B cell (primary cell): Measurements from ENCODE around the gene PTPRN2. TPM values are rescaled to one million over a fixed set of nuclear protein-coding genes. Genes with fewer than 3 reads are reported as not detected.

Source experiments
- ATAC-seq: fragments of 200-7000 bp; cut with Tn5 transposase; one replicate; pipeline ENCODE4 v1.10.0; 2021; ENCODE audit warnings: low read depth, mild to moderate bottlenecking, moderate number of reproducible peaks, moderate library complexity
- CTCF ChIA-PET: fragments of 350-600 bp; sonication (Branson Sonifier 250); formaldehyde crosslinking; loops from one replicate; lab custom pipeline; 2021; ENCODE audit warnings: antibody characterized with exemption, inconsistent platforms; lab: Charles Lee
- POLR2A ChIA-PET: fragments of 350-600 bp; sonication (Branson Sonifier 250); formaldehyde crosslinking; loops from one replicate; lab custom pipeline; 2021; ENCODE audit warnings: antibody characterized with exemption; lab: Charles Lee
- DNase-seq: peaks from one replicate; pipeline ENCODE4 v3.0.0; 2013
- H2AFZ ChIP-seq: 2 replicates; pipeline ENCODE4 v1.6.1; 2012; ENCODE audit warnings: mild to moderate bottlenecking, low read depth, low read length; ENCODE audit not compliant: insufficient read depth, poor library complexity, severe bottlenecking
- H3K27ac ChIP-seq, 2 donors: 1 replicate in 1 of 2; 2 replicates in 1 of 2; pipeline ENCODE4 v1.5.1; 2012 to 2013; ENCODE audit warnings: low read length in 2 of 2, mild to moderate bottlenecking in 2 of 2, moderate library complexity in 1 of 2
- H3K27me3 ChIP-seq, 4 experiments: fragments of 200-600 bp in 1 of 4; sonication (generic) in 1 of 4; replicated peaks in 1 of 4; 1 replicate in 2 of 4; 2 replicates in 2 of 4; pipeline versions ENCODE4 v1.6.1 to v1.7.0; 2013 to 2016; ENCODE audit warnings: low read length in 3 of 4, mild to moderate bottlenecking in 2 of 4, mixed read lengths in 1 of 4, moderate library complexity in 1 of 4; ENCODE audit not compliant: insufficient read depth in 4 of 4, control insufficient read depth in 3 of 4; ENCODE audit errors: control extremely low read depth in 1 of 4
- H3K36me3 ChIP-seq, 2 experiments: replicated peaks in 1 of 2; 1 replicate in 1 of 2; 2 replicates in 1 of 2; pipeline versions ENCODE4 v1.6.1 to v1.7.1; 2013; ENCODE audit warnings: low read length in 1 of 2; ENCODE audit not compliant: insufficient read depth in 2 of 2, control insufficient read depth in 1 of 2; ENCODE audit errors: control extremely low read depth in 1 of 2, extremely low read depth in 1 of 2
- H3K4me1 ChIP-seq, 2 donors: fragments of 200-600 bp in 1 of 2; sonication (generic) in 1 of 2; 1 replicate in 1 of 2; 2 replicates in 1 of 2; pipeline versions ENCODE4 v1.5.1 to v1.6.1; 2013 to 2017; ENCODE audit warnings: low read length in 2 of 2; ENCODE audit not compliant: control insufficient read depth in 2 of 2, insufficient read depth in 2 of 2
- H3K4me2 ChIP-seq: replicated peaks from 2 replicates; pipeline ENCODE3; 2012; ENCODE audit warnings: mild to moderate bottlenecking, low read depth, low read length; ENCODE audit not compliant: poor library complexity, severe bottlenecking
- H3K4me3 ChIP-seq, 5 experiments: fragments of 200-600 bp in 1 of 5; sonication (generic) in 1 of 5; 1 replicate in 3 of 5; 2 replicates in 2 of 5; pipeline versions ENCODE4 v1.5.1 to v1.7.0; 2011 to 2016; ENCODE audit warnings: low read length in 4 of 5, mild to moderate bottlenecking in 4 of 5, low read depth in 2 of 5, control low read depth in 1 of 5, moderate library complexity in 1 of 5; ENCODE audit not compliant: insufficient read depth in 1 of 5; ENCODE audit errors: control extremely low read depth in 1 of 5, extremely low read depth in 1 of 5
- H3K79me2 ChIP-seq: fragments of 200-600 bp; sonication (generic); one replicate; pipeline ENCODE4 v1.6.0; 2016; ENCODE audit warnings: low read length; ENCODE audit not compliant: control insufficient read depth, insufficient read depth
- H3K9ac ChIP-seq: fragments of 200-600 bp; sonication (generic); 2 replicates; pipeline ENCODE4 v1.6.1; 2017; ENCODE audit warnings: mild to moderate bottlenecking, low read length, moderate library complexity
- H3K9me3 ChIP-seq, 3 donors: one replicate each; pipeline versions ENCODE4 v1.6.1 to v1.7.1; 2013; ENCODE audit warnings: low read length in 2 of 3; ENCODE audit not compliant: control insufficient read depth in 2 of 3, insufficient read depth in 1 of 3; ENCODE audit errors: control extremely low read depth in 1 of 3
- H4K20me1 ChIP-seq: 2 replicates; pipeline ENCODE4 v1.6.0; 2012; ENCODE audit warnings: mild to moderate bottlenecking, low read length; ENCODE audit not compliant: insufficient read depth, control insufficient read depth, poor library complexity, severe bottlenecking
- H3K27ac Mint-ChIP-seq: one replicate; pipeline ENCODE4 v1.8.0; 2021; ENCODE audit warnings: mixed read lengths
- H3K27me3 Mint-ChIP-seq: one replicate; pipeline ENCODE4 v1.8.0; 2021; ENCODE audit warnings: mixed read lengths
- H3K4me1 Mint-ChIP-seq: one replicate; pipeline ENCODE4 v1.8.0; 2021; ENCODE audit warnings: mixed read lengths
- H3K4me3 Mint-ChIP-seq: one replicate; pipeline ENCODE4 v1.8.0; 2021; ENCODE audit warnings: mixed read lengths
- H3K9me3 Mint-ChIP-seq: one replicate; pipeline ENCODE4 v1.8.0; 2022; ENCODE audit warnings: mixed read lengths; ENCODE audit not compliant: insufficient read depth
- EZH2 ChIP-seq: IDR thresholded peaks from 2 replicates; pipeline ENCODE4 v1.6.1; 2012; ENCODE audit warnings: borderline replicate concordance, low read depth, mild to moderate bottlenecking, moderate library complexity, low read length; ENCODE audit not compliant: insufficient read depth, poor library complexity, severe bottlenecking
- WGBS: methylation state at CpG from one replicate; pipeline ENCODE4 v1.1.5; 2013; ENCODE audit warnings: missing lambda C conversion rate; ENCODE audit not compliant: insufficient coverage; 5-methylcytosine and 5-hydroxymethylcytosine counted together
- intact Hi-C: fragments of 100-400 bp; cut with micrococcal nuclease; formaldehyde crosslinking; loops from one replicate; pipeline ENCODE4 v1.10.0; 2022
- polyA plus RNA-seq: library from polyadenylated mRNA; depleted of rRNA; stranded (reverse); fragments of >200 nt; gene quantifications from 2 replicates; pipeline ENCODE4 v1.2.3, GENCODE V29; 2012
- total RNA-seq, 2 donors: library from RNA; stranded (reverse); fragments of 120-200 nt in 1 of 2; gene quantifications; 1 replicate in 1 of 2; 2 replicates in 1 of 2; pipeline versions ENCODE4 v1.2.3 to v1.2.4, GENCODE V29; 2013 to 2022
- TF ChIP-seq, protein P1 (sequence below): fragments of 200-600 bp; IDR thresholded peaks from one replicate; pipeline ENCODE4 v1.8.0; 2022; ENCODE audit warnings: antibody characterized with exemption, mild to moderate bottlenecking

The PTPRN2 gene
- total and polyA plus RNA-seq, 2 donors (not counting 1 experiment from before 2014, with no cell fraction given), result 2.0 to 5.0 TPM

DNA sequence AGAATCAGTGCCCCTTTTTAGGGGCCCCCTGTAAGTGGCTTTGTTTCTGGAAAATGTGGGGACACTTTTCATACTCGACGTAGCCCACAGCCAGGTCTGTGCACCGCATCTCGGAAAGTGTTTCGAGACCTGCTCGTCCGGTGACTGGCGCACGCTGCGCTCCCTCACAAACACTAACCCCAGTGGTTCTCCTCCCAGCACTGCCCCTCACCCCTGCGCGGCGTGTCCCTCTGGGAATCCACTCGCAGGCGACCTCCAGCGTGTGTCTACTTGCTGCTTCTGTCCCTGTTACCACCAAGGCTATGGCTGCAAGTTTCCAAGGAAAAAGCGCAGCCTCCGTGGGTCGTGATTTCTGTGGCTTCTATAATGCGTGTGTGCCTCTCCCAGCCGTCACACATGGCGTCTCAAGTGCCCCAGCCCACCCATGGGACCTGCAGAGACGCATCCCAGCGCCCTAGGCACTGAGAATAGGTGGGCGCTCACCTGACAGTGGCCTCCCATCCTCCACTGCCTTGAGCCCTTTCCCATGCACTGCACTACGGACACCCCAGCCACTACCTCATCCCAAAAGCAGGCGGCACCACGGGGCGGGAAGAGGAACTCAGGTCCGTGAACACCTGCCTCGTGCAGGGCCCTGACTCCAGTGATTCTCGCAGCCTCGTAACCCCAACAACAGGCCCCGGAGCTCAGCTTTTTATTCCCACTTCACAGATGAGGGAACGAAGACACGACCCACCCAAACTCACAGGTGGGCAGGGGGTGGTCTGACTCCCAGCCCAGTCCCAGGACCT is 49.3 kb downstream of the PTPRN2 start:
- Histone ChIP-seq H3K36me3 (no peaks in the 10 kb centered on the region), H3K9me3 (peaks cover 0 to 15% (median 0%) of the 10 kb centered on the region in 3 donors), H3K9ac (no peak overlapping the region), H3K4me3 (no peak overlapping the region), H3K27ac (no peak overlapping the region), H3K27me3 (no peaks in the 10 kb centered on the region), H2AFZ (no peak overlapping the region), H3K4me2 (no peak overlapping the region), H4K20me1 (no peaks in the 10 kb centered on the region), H3K4me1 (peaks cover 0 to 12% of the 10 kb centered on the region in 2 donors), H3K79me2 (no peaks in the 10 kb centered on the region)
- DNase-seq (no peak), ATAC-seq (no peak)
- ChIA-PET CTCF (no interaction called here), POLR2A (no interaction called here)
- H3K4me1 Mint-ChIP-seq, result peaks cover 15% of the 10 kb centered on the region
- TF ChIP-seq EZH2, result no peak
- TF ChIP-seq, protein P1, sequence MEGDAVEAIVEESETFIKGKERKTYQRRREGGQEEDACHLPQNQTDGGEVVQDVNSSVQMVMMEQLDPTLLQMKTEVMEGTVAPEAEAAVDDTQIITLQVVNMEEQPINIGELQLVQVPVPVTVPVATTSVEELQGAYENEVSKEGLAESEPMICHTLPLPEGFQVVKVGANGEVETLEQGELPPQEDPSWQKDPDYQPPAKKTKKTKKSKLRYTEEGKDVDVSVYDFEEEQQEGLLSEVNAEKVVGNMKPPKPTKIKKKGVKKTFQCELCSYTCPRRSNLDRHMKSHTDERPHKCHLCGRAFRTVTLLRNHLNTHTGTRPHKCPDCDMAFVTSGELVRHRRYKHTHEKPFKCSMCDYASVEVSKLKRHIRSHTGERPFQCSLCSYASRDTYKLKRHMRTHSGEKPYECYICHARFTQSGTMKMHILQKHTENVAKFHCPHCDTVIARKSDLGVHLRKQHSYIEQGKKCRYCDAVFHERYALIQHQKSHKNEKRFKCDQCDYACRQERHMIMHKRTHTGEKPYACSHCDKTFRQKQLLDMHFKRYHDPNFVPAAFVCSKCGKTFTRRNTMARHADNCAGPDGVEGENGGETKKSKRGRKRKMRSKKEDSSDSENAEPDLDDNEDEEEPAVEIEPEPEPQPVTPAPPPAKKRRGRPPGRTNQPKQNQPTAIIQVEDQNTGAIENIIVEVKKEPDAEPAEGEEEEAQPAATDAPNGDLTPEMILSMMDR, result no peak
- no peaks in the 10 kb centered on the region for H3K9me3 Mint-ChIP-seq
- H3K27ac Mint-ChIP-seq, result no peak overlapping the region
- intact Hi-C loops, result no loop called here
- H3K27me3 Mint-ChIP-seq, result peaks cover 3% of the 10 kb centered on the region
- H3K4me3 Mint-ChIP-seq, result no peak overlapping the region
- 93% methylated on average over 36 of the region's 36 CpGs for WGBS

DNA sequence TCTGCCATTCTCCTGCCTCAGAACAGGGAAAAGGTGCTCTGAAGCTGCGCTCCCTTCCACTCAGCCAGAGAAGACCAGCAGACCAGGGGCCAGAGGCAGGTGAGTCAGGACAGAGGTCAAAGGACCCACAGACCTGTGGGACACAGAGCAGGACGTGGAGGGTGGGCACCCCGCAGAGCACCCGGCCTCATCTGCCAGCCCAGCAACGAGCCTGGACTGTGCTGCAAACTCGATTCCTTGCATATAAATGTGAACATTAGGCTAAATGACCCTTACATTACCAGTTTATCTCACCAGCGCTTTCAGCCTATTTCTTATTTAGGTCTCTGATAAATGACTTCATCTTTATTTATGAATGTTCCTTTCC is 50.1 kb downstream of the PTPRN2 start:
- H3K36me3 ChIP-seq, result no peaks in the 10 kb centered on the region
- no peak overlapping the region for H3K27ac ChIP-seq
- POLR2A ChIA-PET, result no interaction called here
- peaks cover 20% of the 10 kb centered on the region for H3K4me1 Mint-ChIP-seq
- no peak for DNase-seq
- CTCF ChIA-PET, result no interaction called here
- H3K79me2 ChIP-seq, result no peaks in the 10 kb centered on the region
- TF ChIP-seq, protein P1, result no peak
- TF ChIP-seq EZH2, result no peak
- peaks cover 0 to under 1% (median 0%) of the 10 kb centered on the region in 4 experiments for H3K27me3 ChIP-seq
- no peak overlapping the region for H3K9ac ChIP-seq
- peaks cover 0 to 16% (median 0%) of the 10 kb centered on the region in 3 donors for H3K9me3 ChIP-seq
- no peaks in the 10 kb centered on the region for H4K20me1 ChIP-seq
- H3K4me2 ChIP-seq, result no peak overlapping the region
- H3K27me3 Mint-ChIP-seq, result peaks cover 7% of the 10 kb centered on the region
- ATAC-seq, result no peak
- H3K4me1 ChIP-seq, result peaks cover 0 to 12% of the 10 kb centered on the region in 2 donors
- intact Hi-C loops, result no loop called here
- H3K9me3 Mint-ChIP-seq, result no peaks in the 10 kb centered on the region
- H2AFZ ChIP-seq, result no peak overlapping the region
- 93% methylated on average over 3 of the region's 7 CpGs for WGBS
- no peak overlapping the region for H3K4me3 ChIP-seq
- no peak overlapping the region for H3K4me3 Mint-ChIP-seq
- no peak overlapping the region for H3K27ac Mint-ChIP-seq
